Epithelial cell of proximal tubule (primary cell): Measurements from ENCODE around the gene MOCS3. TPM values are rescaled to one million over a fixed set of nuclear protein-coding genes. Genes with fewer than 3 reads are reported as not detected.
A peak's percentile ranks its signal among the peaks of the same experiment; 100 is the strongest.

ENCODE experiments used
- DNase-seq: peaks from one replicate; pipeline ENCODE4 v3.0.0-alpha.2; 2011; ENCODE audit warnings: low read depth
- H3K4me3 ChIP-seq: 2 replicates; pipeline ENCODE4 v1.5.1; 2011; ENCODE audit warnings: low read depth, mild to moderate bottlenecking, low read length
- CTCF ChIP-seq: conservative IDR thresholded peaks from 2 replicates; pipeline ENCODE4 v1.5.1; 2012; ENCODE audit warnings: low read depth, mild to moderate bottlenecking, low read length
- total RNA-seq: library from RNA; depleted of rRNA; stranded (reverse); fragments of >200 nt; gene quantifications from 2 replicates; pipeline ENCODE4 v1.2.3, GENCODE V29; 2015

MOCS3 gene
- total RNA-seq, 1 donor from 2014 or later, result 5.3 TPM

GRCh38 chr20:50932691-50933280 is 25.8 kb upstream of the MOCS3 start:
- no peak for TF ChIP-seq CTCF
- no peak overlapping the region for H3K4me3 ChIP-seq
- DNase-seq, result no peak

- TF ChIP-seq CTCF, result no peak
- H3K4me3 ChIP-seq, result no peak overlapping the region
- no peak for DNase-seq
Measured at GRCh38 chr20:50933589-50933988, 25.0 kb upstream of the MOCS3 start.

GRCh38 chr20:50943069-50943468 is 15.5 kb upstream of the MOCS3 start:
- TF ChIP-seq CTCF, result no peak
- H3K4me3 ChIP-seq, result no peak overlapping the region
- DNase-seq, result no peak

GRCh38 chr20:50948132-50948785 is 10.4 kb upstream of the MOCS3 start:
- H3K4me3 ChIP-seq, result no peak overlapping the region
- no peak for TF ChIP-seq CTCF
- DNase-seq, result no peak

- H3K4me3 ChIP-seq, result no peak overlapping the region
- no peak for TF ChIP-seq CTCF
- DNase-seq, result no peak
Measured at GRCh38 chr20:50953196-50953595, 5.4 kb upstream of the MOCS3 start.

- no peak for DNase-seq
- H3K4me3 ChIP-seq, result no peak overlapping the region
- no peak for TF ChIP-seq CTCF
Measured at GRCh38 chr20:50953821-50954220, 4.8 kb upstream of the MOCS3 start.

GRCh38 chr20:50957276-50957675 is 1.3 kb upstream of the MOCS3 start:
- DNase-seq, result no peak
- H3K4me3 ChIP-seq, result peak overlapping the region; percentile 72
- no peak for TF ChIP-seq CTCF
